ENCODE measurements around the gene PANK4.

PANK4 gene

DNA sequence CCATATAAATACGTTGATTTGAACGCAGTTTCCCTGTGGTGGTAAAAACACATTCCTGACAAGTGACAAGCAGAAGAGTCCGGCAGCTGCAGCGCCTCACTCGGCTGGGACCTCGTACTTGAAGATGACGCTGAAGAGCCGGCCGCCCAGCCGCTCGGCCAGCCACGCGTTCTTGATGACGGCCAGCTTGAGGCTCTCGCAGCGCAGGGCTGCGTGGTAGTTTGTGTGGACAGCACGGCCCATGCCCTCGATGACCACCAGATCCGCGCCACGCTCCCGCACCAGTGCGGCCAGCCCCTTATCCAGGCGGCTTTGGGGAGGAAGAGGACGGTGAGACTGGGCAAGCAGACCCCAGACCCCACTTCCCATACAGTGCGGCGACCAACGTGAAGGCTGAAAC is 17.6 kb downstream of the PANK4 start:
- DNase-seq, result no peak

DNA sequence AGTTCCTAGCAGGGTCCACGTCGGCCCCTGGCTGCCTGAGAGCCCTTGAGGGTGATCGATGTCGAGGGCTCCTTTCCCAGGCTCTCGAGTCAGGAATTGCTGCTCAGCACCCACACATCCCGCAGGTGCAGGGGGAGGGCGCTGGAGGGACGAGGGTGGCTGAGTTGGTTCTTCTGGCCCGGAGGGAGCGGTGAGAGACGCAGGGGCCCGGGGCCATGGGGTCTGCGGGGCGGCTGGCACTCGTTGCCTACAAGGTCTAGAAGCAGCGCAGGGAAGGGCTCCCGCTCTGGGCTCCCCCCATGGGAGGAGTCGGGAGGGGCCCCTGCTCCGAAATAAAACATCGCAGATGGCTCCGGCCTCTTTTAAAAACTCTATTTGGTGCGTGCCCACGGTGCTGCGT is 18.2 kb downstream of the PANK4 start:
- DNase-seq, result no peak

DNA sequence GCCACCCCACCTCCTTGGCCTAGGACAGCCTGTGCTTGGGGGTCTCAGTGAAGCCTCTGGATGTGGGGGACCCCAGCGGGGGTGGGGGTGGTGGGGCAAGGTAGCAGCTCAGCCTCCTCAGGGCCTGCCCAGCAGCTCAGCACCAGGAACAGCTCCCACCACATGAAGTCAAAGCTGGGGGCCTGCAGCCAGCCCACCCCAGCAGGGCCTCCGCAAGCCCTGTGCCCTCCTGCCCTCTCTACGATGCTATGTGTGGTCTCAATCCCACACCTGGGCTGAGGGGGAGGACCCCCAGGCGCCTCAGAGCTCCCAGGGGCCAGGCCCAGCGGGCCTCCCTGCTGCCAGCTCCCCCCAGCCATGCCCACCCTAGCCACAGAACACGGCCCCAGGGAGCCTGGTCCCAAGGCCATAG is 18.6 kb downstream of the PANK4 start:
- no peak for DNase-seq

DNA sequence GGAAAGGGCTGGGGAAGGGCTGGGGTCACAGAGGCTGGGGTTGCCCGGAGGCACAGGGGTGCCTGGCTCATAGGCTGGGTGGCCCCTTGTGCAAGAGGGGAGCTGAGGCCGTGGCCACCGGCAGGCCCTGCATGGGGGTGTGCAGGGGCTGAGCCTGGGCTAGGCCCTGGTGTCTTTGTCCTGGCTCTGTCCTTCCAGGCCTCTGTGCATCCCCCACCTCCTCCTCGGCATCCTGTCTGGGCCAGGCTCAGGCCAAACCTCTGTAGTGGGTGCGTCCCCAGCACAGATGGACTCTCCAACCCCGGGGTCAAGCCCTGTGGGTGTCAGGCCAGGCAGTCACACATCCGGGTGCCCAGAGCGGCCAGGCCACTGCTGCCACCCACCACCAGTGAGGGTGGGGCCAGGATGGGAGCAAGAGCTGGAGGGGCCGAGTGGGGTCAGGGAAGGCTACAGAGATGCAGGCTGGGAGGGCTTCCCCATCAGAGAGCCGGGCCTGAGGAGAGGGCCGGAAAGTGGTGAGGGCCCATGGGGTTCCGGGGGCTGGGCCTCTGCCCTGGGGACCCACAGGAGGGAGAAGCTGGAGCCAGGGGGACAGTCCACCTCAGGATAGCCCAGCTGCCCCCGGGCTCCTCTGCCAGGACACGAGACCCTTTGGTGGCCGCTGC is 19.4 kb downstream of the PANK4 start:
- no peak for DNase-seq

DNA sequence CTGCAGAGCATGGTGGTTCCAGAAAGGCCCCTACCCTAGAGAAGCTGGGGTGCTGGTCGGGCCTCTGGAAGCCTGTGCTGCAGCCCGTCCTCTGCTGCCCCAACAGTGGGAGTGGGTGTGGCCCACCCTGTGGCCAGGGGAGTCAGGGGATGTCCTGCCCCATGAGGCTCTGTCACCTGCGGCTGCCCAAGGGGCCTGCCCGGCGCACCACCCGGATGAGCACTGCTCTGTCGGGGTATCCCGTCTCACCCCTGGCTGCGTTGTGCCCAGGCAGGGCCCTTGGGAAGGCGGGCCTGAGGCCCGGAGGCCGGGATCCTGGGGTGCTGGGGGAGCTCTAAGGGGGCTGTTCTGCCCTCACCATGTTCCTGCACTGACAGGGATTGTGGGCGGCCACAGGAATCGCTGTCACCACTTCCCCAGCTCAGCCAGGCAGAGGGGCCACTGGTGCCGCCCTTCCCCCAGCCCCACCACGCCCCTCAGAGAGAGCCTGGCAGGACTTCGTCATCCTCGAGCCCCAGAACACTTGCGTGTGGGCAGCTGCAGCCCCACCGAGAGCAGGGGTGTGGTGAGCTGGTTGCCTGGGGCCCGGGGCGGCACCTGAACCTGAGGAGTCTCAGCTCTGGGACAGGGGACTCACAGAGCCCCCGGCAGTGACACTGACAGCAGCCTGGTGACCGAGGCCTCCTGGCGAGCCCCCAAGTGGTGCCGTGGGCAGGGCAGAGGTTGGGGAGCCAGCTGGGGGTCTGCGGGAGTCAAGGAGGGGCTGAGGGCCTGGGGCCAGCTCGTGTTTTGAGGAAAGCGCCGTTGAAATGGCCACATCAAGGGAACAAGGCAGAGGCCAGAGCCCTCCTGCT is 20.2 kb downstream of the PANK4 start:
- no peak for DNase-seq

DNA sequence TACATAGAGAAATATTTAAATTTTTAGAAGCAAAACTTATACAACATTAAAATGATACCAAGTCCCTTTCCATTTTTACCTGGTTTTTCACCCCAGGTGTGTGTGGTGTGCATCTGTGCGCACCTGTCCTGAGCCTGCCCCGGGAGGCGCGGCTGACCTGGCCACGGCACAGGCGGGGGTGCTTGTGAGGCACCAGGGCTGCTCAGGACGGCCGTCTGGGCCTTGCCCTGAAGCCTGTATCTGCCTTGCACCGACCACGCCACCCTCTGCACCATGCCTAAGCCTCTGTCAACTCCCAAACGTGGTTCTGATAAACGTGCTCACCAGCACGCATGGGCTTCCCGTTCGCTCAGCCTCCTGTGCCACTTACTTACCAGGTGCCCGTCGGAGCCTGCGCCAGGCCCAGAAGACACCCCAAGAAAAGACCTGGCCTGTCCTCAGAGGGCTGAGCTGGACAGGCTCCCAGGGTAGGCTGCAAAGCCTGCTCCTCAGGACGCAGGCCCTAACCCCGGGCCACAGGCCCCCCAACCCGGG is 20.9 kb downstream of the PANK4 start:
- DNase-seq, result no peak

DNA sequence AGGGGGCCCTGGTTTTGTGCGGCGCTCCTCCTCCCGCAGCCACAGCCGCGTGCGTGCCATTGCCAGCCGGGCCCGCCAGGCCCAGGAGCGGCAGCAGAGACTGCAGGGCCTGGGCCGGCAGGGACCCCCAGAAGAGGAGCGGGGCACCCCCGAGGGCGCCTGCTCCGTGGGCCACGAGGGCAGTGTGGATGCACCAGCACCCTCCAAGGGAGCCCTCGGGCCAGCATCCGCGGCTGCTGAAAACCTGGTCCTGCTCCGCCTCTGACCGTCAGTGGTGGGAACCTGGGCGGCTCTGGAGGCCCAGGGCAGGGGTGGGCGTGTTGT is 21.5 kb downstream of the PANK4 start:
- DNase-seq, result no peak

DNA sequence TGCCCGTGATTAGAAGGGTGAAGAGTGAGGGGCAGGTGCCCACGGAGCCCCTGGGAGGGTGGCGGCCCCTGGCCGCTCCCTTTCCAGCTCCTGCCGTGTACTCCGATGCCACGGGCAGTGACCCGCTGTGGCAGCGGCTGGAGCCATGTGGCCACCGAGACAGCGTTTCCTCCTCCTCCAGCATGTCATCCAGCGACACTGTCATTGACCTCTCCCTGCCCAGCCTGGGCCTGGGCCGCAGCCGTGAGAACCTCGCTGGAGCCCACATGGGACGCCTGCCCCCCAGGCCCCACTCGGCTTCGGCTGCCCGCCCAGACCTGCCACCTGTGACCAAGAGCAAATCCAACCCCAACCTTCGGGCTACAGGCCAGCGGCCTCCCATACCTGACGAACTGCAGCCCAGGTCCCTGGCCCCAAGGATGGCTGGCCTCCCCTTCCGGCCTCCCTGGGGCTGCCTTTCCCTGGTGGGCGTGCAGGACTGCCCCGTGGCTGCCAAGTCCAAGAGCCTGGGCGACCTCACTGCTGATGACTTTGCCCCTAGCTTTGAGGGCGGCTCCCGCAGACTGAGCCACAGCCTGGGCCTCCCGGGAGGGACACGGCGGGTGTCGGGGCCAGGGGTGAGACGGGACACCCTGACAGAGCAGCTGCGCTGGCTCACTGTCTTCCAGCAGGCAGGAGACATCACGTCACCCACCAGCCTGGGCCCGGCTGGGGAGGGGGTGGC is 22.0 kb downstream of the PANK4 start:
- no peak for DNase-seq

DNA sequence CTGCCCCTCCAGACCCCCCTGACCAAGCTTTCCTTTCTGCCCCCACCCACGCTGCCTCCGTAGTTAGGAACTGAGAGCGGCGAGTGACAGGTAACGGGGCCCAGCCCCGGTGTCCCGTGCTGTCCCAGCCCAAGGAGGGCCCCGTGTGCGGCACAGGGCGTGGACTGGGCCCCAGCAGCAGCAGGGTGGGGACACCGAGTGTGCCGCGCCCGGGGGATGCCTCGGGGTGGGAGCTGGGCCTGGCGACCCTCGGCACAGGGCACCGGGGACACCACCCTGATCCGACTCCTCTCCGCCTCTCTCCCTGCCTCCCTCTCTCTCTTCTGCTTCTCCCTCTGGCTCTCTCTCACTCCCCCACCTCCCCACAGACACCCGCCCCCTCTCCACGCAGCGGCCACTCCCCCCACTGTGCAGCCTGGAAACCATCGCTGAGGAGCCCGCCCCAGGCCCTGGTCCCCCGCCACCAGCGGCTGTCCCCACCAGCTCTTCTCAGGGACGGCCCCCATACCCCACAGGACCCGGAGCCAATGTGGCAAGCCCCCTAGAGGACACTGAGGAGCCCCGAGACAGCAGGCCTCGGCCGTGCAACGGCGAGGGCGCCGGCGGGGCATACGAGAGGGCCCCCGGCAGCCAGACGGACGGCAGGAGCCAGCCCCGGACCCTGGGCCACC is 22.7 kb downstream of the PANK4 start:
- DNase-seq, result no peak

DNA sequence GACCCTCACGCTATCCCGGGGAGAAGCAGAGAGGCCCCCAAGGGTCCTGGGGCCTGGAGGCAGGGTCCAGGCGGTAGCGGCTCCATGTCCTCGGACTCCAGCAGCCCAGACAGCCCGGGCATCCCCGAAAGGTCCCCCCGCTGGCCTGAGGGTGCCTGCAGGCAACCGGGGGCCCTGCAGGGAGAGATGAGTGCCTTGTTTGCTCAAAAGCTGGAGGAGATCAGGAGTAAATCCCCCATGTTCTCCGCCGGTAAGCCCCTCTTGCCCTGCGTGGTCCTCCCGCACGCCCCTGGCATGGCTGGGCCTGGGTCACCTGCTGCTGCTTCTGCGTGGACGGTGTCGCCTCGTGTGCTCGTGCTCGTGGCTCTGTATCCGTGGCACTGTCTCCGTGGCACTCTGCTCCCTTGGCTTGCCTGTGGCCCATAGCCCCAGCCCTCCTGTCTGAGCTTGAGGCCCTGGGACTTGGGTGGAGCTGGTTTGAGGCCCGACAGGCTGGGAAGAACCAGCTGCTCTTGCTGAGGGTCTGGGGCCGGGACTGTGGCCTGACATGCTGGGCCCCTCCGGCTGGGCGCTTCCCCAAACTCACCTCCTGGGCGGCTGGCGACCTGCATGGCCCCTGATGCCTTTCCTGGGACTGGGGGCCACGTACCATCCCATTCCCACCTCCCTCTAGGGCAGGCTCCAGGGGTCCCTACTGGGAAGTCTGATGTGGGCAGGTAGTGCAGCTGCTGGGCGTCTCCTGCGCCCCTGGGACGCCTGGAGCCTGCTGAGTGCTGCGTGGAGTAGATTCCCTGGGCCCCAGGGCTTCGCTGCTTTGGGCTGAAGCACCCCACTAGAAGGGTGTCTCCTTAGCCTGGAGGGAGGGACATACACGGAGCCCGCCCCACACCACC is 23.5 kb downstream of the PANK4 start:
- DNase-seq, result no peak

DNA sequence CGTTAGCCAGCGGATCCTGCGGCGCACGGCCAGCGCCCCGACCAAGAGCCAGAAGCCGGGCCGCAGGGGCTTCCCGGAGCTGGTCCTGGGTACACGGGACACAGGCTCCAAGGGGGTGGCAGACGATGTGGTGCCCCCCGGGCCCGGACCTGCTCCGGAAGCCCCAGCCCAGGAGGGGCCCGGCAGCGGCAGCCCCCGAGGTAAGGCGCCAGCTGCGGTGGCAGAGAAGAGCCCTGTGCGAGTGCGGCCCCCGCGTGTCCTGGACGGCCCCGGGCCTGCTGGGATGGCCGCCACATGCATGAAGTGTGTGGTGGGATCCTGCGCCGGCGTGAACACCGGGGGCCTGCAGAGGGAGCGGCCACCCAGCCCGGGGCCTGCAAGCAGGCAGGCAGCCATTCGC is 24.2 kb downstream of the PANK4 start:
- no peak for DNase-seq

DNA sequence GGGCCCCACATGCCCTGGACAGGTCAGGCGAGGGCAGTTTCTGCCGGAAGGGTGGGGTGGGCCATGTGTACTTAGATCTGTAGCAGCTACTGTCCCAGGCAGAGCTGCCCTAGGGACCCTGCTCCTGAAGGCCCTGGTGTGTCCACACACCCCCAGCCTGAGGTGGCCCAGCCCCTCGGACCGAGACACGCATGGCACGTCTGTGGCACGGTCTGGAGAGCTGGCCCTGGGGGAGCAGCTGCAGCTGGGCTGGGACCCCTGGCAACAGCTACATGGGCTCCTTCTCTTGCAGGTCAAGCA is 24.6 kb downstream of the PANK4 start:
- DNase-seq, result no peak

DNA sequence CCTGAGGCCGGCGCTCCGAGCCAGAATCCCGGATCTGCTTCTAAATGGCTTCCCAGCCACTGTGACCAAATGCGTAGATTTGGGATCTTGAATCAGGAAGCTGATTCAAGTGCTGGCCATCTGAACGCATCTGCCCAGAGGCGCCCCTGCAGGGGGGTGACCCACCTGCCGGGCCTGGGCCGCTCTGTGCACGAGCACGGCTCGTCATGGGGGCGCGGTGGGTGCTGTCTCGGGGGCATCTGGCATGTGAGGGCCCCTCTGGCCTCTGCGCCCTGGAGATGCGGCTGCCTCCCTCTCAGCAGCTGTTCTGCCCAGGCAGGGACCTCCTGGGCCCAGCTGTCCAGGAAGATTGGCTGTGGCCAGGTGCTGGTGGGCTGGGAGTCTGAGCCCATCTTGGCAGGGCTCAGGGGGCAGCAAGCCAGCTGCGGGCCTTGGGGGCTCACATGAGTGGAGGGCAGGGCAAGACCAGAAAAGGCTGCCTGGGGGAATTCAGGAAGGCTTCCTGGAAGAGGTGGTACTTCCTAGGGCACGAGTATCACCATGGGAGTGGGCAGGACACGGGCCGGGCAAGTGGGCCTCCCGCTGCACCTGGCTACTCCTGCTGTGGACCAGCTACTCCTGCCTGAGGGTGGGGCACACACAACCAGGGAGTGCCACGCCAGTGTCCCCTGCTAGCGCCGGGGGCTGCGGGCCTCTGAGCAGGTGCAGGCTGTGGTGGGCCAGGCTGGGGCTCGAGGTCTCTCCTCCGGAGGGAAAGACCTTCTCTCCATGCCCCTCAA is 25.2 kb downstream of the PANK4 start:
- DNase-seq, result no peak

DNA sequence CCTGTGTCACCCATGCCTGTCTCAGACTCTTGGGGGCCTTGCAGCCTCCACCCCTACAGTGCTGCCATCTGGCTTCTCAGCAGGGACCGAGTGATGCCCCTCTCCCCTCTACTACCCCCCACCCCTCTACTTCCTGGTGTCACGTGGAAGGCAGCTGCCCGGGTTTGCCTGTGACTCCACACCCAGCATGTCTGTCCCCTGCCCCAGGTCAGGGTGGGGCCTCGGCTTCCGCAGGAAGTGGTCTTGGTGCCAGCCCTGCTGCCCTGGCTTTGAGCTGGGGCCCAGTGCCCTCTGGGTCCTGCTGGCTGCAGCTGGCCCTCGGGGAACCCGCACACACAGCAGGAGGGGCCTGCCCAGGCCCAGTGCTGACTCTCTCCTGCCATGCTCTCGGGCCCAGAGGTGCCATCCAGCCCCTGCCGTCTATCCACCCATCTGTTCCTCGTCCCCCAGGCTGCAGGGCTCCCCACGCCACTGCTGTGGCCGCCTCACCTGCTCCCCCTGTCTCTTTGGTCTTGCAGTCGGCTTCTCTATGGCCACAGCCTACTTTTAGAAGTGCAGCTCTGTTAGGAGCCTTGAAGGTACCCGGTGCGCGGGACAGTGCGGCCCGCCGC is 26.3 kb downstream of the PANK4 start:
- DNase-seq, result no peak

DNA sequence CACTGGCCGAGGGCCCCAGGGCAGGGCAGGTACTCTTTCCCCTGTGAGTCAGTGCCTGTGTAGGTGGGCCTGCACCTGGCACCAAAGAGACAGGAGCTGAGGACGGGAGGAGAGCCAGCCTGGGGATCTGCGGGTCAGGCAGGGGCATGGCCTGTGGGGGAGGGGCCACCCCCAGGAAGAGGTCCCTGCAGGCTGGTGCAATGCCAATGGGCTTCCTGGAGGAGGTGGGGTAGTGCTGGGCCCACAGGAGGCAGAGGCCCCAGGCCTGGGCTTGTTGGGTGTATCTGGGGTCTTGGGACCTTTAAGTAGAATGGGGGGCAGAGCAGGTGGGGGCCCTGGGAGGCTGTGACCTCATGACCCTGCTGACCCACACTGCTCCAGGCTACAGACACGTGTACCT is 27.1 kb downstream of the PANK4 start:
- DNase-seq, result no peak

DNA sequence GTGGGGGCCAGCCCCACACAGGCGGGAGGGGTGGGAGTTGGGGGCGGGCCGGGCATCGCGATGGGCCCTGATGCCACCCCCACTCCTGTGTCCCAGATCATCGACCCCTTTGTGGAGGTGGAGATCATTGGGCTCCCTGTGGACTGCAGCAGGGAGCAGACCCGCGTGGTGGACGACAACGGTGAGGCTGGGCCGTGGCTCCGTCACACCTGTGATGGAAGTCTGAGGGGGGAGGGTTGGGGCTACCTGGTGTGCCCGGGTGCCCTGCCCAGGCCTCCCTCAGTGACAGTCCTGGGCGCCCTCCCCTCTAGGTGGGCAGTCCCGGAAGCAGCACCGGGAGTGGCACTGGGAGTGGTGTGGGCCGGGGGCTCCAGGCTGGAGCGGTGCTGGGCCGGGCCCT is 27.7 kb downstream of the PANK4 start:
- no peak for DNase-seq

DNA sequence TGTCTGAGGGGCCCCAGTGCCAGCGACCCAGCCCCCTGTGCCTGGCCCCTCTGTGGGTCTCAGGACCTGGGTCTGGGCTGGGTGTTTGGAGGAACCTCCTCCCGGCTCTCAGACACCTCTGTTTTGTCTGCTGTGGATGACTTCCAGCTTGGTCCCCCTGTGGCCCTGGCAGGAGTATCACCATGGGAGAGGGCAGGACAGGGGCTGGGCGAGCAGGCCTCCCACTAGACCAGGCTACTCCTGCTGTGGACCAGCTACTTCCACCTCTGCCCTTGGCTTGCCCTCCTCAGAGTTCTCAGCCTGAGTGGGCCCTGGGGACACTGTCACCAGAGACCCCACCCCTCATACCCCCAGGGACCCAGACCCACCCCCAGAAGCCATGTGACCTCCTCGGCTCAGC is 28.5 kb downstream of the PANK4 start:
- no peak for DNase-seq

DNA sequence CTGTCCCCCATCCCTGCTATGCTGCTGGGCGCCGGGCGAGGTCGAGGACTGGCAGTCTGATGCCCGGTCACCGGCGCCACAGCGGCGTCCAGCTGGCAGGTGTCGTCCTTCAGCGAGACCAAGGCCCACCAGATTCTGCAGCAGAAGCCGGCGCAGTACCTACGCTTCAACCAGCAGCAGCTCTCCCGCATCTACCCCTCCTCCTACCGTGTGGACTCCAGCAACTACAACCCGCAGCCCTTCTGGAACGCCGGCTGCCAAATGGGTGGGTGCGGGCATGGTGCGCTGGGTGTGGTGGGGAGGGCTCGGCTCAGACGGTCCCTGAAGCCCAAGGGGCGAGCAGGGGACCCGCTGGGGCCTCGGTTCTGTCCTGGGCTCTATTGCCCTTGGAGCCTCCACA is 29.6 kb downstream of the PANK4 start:
- DNase-seq, result no peak

DNA sequence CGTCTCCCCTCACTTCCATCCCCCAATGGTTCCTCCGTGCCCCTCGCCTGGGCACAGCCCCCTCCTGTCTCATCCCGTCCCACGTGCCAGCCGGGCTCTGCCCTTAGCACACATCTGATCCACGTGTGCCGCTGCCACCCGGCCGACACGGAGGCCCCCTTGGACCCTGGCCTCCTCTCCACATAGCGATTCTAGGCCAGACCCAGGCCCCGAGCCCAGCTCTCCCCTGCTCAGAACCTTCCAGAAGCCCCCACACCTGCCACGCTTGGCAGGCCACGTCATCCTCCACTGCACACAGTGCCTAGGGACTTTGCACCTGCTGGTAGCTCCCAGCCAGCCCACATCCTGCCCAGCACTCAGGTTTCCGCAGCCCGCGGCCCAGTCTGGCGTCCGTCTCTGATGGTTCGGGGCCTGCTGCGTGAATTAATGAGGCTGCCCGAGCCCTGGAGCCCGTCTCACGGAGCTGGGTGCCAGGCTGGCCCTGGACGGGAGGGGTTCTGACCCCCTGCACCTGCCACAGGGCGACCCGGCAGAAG is 30.2 kb downstream of the PANK4 start:
- DNase-seq, result no peak

DNA sequence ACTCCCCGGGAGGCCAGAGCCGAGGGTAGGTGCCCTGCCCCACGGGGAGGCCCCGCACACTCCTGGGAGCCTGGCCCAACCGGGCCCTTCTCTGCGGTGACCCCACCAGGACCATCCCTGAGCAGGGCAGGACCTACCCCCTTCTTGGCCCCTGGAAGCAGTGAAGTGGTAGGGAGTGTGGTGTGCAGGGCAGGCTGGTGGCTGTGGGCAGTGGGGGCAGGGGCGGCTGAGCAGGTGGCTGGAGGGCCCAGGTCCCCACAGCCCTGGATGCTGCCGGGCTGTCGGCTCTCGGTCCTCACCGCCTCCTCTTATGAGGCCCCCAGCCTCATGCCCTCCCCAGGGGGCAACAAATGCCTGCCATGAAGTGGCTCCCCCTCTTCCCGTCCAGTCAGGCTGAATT is 30.9 kb downstream of the PANK4 start:
- DNase-seq, result no peak

DNA sequence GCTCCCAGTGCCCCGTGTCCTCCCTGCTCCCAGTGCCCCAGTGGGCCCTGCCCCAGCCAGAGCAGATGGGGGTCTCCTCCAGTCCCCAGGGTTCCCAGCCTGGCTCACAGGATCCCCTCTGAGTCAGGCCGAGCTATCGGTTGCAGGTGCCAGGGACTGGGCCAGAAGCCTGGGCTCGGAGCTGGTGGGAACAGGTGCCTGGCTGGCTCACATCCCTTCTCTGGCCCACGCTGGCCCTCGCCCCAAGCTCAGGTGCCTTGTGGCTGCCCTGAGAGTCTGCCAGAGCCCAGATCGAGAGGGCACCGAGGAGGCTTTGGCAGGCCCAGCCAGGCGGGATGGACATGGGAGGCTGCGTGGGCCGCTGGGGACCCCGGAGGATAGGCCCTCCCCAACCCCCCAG is 31.4 kb downstream of the PANK4 start:
- DNase-seq, result no peak

All from stimulated activated CD4-positive, alpha-beta T cell treated with anti-CD3 and anti-CD28 coated beads, Interleukin-2, amount 100 ng/mL, for 48 hours (primary cell).